Activated naive CD4-positive, alpha-beta T cell treated with anti-CD3 and anti-CD28 coated beads, Interleukin-2, amount 50 U/mL, for 72 hours (primary cell): ENCODE results near the gene OR14I1. TPM values are rescaled to one million over a fixed set of nuclear protein-coding genes. Genes with fewer than 3 reads are reported as not detected.
"Not testable (repeated sequence)": the region's sequence is repeated elsewhere in the genome, so short reads cannot be mapped to it uniquely, and the experiment has no call there.

ENCODE experiments used
- ATAC-seq, 2 donors: fragments of 150-1000 bp; cut with Tn5 transposase; 2 replicates each; pipeline ENCODE4 v1.10.0; 2021; ENCODE audit warnings: mild to moderate bottlenecking in 2 of 2, moderate library complexity in 2 of 2
- DNase-seq, 2 donors: peaks; one replicate each; pipeline ENCODE4 v3.0.0; 2021 to 2022; ENCODE audit warnings: low spot score in 2 of 2
- H3K27ac Mint-ChIP-seq, 2 donors: one replicate each; pipeline ENCODE4 v1.8.0; 2022; ENCODE audit warnings: mild to moderate bottlenecking in 2 of 2, mixed read lengths in 2 of 2
- H3K36me3 Mint-ChIP-seq, 2 donors: one replicate each; pipeline ENCODE4 v1.8.0; 2022; ENCODE audit warnings: mixed read lengths in 2 of 2
- H3K9me3 Mint-ChIP-seq, 2 donors: one replicate each; pipeline ENCODE4 v1.8.0; 2022; ENCODE audit warnings: mixed read lengths in 2 of 2
- total RNA-seq, 2 donors: library from RNA; stranded (reverse); gene quantifications; one replicate each; pipeline ENCODE4 v1.2.3, GENCODE V29; 2022

The OR14I1 gene
- total RNA-seq, 2 donors from 2014 or later: not detected

DNA sequence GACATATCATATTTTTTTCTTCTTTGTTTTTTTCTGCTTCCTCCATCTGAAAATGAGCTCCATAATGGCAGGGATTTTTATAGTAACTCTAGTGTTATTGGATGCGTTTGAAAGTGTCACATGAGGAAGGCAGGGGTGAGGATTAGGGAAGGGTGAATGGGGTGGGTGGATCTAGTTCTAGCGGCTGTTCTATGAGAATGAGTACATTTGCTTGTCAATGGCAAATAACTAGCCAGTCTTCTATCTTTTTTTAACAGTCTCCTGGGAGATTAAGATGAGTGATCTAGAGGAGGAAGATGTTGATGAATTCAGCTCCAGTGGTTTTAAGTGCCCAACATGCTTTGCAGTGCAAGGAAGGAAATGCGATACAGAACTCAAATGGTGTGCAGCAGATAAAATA is 5.8 kb downstream of the OR14I1 start:
- Mint-ChIP-seq H3K9me3 (peaks cover 5 to 6% of the 10 kb centered on the region in 2 donors), H3K36me3 (peaks cover 5 to 6% of the 10 kb centered on the region in 2 donors), H3K27ac (no peak overlapping the region)

DNA sequence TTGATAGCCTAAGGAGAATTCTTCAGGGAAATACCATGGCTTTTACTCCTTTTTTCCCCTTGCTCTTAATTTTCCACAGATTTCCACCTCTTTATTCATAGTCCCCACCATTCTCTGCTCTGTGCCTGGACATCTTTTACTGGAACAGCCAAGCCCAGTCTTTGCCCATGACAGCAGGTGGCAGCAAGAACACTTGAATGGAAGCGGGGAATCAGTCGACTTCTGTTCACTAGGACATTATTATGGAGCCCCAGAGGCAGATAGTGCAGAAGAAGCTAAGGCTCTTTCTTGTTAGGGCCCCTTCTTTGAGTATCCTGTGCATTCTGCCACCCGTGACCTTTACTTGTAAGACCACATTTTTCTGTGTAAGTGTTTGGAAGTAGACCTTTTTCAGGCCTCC is 6.3 kb downstream of the OR14I1 start:
- H3K36me3 Mint-ChIP-seq: peaks cover 5 to 6% of the 10 kb centered on the region in 2 donors
- no peak overlapping the region for H3K27ac Mint-ChIP-seq
- ATAC-seq (no peak), DNase-seq (no peak)
- peaks cover 5 to 6% of the 10 kb centered on the region in 2 donors for H3K9me3 Mint-ChIP-seq

More for the DNA sequence above, 5.8 kb downstream of the OR14I1 start:
- ATAC-seq (no peak), DNase-seq (no peak)

DNA sequence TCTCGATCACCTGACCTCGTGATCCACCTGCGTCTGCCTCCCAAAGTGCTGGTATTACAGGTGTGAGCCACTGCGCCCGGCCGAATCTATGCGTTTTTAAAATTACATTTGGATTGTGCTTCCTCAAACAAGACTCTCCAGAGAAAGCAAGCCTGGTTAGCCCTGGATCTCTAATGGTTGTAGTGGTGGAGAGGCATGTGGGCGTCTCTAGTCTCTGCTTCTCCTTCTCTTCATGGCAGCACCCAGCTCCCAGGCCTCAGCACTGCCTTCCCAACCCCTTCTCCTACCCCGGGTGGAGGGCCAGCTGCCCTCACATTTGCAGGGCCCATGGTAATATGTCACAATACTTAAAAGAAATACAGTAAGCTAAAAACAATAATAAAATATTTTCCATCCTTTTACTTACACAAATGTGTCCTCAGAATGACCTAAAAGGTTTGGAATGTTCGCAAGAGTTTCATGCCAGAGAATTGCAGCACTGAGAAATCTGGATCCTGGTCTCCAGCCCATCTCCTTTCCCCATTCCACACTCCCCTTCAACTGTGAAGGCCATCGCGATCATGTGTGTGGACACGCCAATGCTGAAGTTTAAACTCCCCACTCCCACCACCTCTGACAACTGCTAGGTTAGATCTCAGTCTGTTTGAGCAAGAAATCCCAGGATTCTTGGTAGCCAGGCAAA is 7.0 kb downstream of the OR14I1 start:
- Mint-ChIP-seq H3K36me3 (peaks cover 5 to 6% of the 10 kb centered on the region in 2 donors), H3K27ac (no peak overlapping the region), H3K9me3 (peaks cover 5 to 6% of the 10 kb centered on the region in 2 donors)
- DNase-seq (no peak), ATAC-seq (no peak)

DNA sequence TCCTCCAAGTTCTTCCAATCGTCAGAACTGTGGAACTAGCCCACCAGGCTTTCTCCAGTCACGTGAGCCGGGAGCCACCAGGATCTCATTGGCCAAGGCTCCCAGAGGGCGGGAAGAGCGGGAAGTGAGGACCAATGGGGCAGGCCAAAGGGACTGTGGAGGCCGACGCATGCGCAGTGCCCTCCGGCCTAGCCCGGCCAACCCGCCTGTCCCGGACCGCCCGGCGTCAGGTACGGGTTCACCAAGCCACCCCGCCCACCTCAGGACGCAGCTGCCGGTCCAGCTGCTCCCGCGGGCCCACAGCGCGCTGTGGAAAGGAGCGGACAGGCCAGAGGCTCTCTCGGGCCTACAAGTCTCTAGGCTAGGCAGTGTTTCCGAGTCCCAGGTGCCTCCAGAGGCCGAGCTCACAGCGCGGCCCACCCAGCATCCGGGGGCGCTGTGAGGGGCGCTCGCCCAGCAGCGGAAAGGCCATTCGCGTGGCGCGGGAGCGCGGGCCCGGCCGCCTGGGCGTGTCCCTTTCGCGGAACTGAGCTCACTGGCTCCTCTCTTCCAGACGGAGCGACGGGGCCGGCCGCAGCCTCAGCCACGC is 10.9 kb downstream of the OR14I1 start:
- DNase-seq: no peak
- peaks cover 6 to 11% of the 10 kb centered on the region in 2 donors for H3K36me3 Mint-ChIP-seq
- H3K27ac Mint-ChIP-seq: no peak overlapping the region
- H3K9me3 Mint-ChIP-seq: peaks cover 10 to 12% of the 10 kb centered on the region in 2 donors
- no peak for ATAC-seq

DNA sequence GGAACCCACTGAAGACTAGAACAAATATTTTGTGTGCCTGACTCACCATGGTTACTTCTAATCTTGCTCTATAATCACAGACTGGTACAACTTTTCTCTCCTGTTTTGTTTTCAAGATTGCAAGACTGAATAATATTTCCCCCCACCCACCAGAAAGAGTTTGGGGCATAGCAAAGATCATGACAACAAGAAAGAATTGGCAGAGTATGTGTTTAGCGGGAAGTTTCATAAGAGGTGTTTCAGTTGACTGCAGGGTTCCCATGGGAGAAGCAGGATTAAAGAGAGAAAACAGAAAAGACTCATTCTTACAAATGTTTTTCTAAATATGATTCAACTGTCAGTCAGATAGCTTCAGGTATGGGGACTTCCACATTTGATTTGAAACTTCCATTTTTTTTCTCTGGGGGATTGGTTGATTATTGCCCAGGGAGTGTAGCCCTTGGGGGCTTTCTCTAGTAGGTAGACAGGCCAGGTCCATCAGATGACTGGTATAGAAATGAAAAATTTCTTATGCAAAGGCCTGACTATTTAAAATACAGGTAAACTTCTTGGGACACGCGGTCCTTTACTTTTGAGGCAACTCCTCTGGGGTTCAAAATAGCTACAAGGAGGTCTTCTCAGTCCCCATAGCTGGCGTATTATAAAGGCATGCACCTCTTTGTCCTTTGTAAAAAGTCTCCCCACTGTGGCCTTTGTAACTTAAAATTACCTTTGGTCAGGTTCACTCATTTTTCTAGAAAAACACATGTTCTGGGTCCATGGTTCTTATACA is 13.9 kb downstream of the OR14I1 start:
- ATAC-seq (peak in 1 of 2 donors; percentile 22), DNase-seq (no peak)
- H3K9me3 Mint-ChIP-seq: peaks cover 10 to 12% of the 10 kb centered on the region in 2 donors
- no peak overlapping the region for H3K27ac Mint-ChIP-seq
- H3K36me3 Mint-ChIP-seq: peaks cover 6 to 11% of the 10 kb centered on the region in 2 donors

DNA sequence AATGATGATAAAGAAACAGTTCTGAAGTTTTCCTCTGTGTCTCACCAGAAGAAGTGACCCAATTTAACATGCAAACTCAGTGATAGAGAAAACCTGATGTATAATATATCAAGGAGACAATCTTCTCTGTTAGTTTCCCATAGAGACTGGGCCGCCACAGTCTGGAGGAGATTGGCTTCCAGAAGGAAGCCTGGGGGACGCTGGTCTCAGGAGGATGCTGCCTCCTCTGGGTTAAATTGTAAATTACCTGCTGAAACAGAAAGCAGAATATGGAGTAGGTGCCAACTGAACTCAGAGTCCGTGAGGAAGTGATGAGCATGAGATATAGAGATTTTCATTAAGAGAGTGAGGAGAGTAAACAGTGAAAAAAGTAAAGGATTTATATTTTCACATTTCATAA is 15.8 kb downstream of the OR14I1 start:
- Mint-ChIP-seq H3K27ac (no peak overlapping the region), H3K9me3 (peaks cover 6 to 7% of the 10 kb centered on the region in 2 donors), H3K36me3 (peaks cover 0 to 6% of the 10 kb centered on the region in 2 donors)
- DNase-seq (no peak), ATAC-seq (peak; percentile 78 to 80)

DNA sequence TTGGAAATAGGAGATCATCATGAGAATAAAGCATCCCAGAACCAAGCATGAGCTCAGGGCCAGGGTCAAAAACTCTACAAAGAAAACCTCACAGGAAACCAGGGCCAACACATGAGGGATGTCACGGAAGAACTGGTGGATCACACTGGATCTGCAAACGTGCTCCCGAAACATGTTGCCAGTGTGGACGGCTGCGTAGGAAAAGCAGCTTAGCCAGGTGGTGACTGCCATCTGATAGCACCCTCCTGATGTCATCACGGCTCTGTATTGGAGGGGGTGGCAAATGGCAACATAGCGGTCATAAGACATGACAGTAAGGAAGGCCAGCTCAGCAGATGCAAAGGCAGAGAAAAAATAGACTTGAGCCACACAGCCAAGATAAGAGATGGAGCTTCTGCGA is 20.9 kb downstream of the OR14I1 start:
- no peak for DNase-seq
- H3K36me3 Mint-ChIP-seq: no peaks in the 10 kb centered on the region
- peak overlapping the region in 1 of 2 donors; percentile 38 for H3K27ac Mint-ChIP-seq
- H3K9me3 Mint-ChIP-seq: no peaks in the 10 kb centered on the region
- ATAC-seq: no peak

DNA sequence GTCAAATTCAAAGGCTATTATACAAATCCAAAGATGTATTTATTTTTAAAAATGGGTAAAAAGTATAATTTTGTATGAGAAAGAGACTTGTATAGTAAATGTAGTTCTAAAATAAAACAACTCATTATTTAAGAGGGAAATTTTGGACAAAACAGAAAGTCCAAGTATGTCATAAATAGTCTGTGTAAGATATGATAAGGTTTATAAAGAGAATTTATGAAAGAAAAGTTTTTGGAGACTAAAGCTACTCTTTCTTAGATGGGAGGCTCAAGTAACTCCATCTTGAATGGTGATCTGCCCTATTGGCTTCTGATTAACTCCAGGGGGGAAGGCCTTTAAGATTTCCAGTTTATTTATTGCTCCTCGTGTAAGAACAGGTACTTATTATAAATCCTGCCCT is 32.6 kb downstream of the OR14I1 start:
- Mint-ChIP-seq H3K9me3 (peaks cover 0 to 3% of the 10 kb centered on the region in 2 donors), H3K36me3 (peaks cover 0 to 4% of the 10 kb centered on the region in 2 donors), H3K27ac (no peak overlapping the region)
- ATAC-seq: no peak
- DNase-seq: no peak

DNA sequence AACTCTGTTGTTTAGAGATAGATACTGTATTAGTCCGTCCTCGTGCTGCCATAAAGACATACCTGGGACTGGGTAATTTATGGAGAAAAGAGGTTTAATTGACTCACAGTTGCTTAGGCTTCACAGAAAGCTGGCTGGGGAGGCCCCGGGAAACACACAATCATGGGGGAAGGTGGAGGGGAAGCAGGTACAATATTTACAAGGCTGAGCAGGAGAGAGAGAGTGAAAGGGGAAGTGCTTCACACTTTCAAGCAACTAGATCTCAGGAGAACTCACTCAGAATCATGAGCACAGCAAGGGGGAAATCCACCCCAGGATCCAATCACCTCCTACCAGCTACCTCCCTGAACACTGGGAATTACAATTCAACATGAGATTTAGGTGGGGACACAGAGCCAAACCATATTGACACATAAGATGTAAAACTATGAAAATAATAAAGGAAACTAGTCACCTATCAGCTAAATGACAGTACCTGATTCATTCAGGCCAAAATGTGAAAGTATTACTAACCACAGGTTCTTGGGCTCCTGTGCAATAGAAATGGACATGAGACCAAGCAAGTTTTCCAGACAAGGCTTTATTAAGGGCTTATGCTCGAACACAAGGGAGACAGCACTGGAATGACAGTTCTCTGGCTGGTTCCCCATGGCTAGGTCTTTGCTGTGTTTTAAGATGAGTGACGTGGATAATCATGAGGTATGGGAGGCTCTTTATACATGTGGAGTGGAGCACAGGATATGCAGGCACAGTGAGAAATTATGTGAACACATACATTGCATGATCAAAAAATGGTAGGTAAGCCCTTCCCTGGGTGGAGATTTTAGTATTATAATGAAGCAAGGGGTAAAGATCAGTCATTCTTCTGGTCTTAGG is 38.9 kb downstream of the OR14I1 start:
- not testable (repeated sequence) for DNase-seq, H3K36me3 Mint-ChIP-seq, H3K9me3 Mint-ChIP-seq
- peak overlapping the region in 1 of 2 donors; percentile 50 for H3K27ac Mint-ChIP-seq
- ATAC-seq: peak in 1 of 2 donors; percentile 77

DNA sequence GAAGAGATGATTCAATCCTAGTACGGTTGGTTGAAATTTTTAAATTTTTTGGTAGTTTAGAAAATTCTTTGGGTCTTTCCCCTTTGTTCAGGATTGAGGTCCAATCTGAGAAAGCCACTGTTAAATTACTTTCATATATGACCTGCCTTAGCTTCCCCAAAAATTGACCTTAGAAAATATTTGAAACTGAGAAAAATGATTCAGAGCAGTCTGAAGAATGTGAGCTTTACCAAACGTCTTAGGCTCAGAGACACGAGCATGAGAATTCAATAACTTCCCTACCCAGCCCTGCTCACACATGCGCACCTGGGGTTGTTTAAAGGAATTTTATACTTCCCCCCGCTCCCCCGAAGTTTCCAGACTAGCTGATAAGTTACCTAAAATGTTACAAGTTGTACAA is 45.8 kb downstream of the OR14I1 start:
- not testable (repeated sequence) for H3K27ac Mint-ChIP-seq, ATAC-seq, H3K9me3 Mint-ChIP-seq, H3K36me3 Mint-ChIP-seq, DNase-seq

DNA sequence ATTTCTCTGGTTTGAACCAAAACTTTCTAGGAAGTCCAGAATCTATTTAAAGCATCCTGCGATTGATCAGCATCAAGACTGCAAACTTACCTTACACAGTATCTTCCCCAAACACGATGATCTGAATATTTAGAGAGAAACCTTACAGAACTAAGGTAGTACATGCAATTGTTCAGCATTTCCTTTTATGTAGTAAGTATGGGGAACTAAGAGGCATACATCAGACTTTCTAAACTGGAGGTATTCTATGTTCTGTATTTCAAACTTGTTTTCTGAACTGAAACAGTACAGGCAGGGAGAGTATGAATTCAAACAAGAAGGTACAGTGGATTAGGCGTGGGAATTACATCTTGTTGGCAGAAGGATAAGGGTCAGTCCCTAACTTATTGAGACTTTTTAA is 47.2 kb downstream of the OR14I1 start, which contains the start of gene OR2T27:
TSS of gene OR2T27 (minus strand) at position 175 of the 400 bp plus-strand sequence. CDS start 4,644 bp downstream, outside the sequence.
- ATAC-seq, DNase-seq, H3K36me3 Mint-ChIP-seq, H3K9me3 Mint-ChIP-seq, H3K27ac Mint-ChIP-seq: not testable (repeated sequence)

Other genes with a start within 250 kb of the OR14I1 start
- not detected for gene OR2T3, start 229.4 kb downstream of the OR14I1 start, total RNA-seq
- gene OR2T5, start 214.2 kb downstream of the OR14I1 start, total RNA-seq: not detected
- not detected for gene OR2G6, start 194.7 kb downstream of the OR14I1 start, total RNA-seq
- gene OR2T29, start 140.0 kb downstream of the OR14I1 start, total RNA-seq: not detected
- not detected for gene OR2T34, start 128.0 kb downstream of the OR14I1 start, total RNA-seq
- not detected for gene OR2T10, start 105.1 kb downstream of the OR14I1 start, total RNA-seq
- gene OR2T11, start 67.7 kb downstream of the OR14I1 start, total RNA-seq: not detected
- not detected for gene OR2T35, start 57.5 kb downstream of the OR14I1 start, total RNA-seq
- gene OR2T27, start 47.2 kb downstream of the OR14I1 start, total RNA-seq: not detected
- not detected for gene LYPD8, start 53.0 kb upstream of the OR14I1 start, total RNA-seq
- 10 to 100 TPM; 19.3 to 33.9 TPM for gene SH3BP5L, start 123.1 kb upstream of the OR14I1 start, total RNA-seq
- gene ZNF672, start 135.5 kb upstream of the OR14I1 start, total RNA-seq: 10 to 100 TPM; 46.4 to 54.9 TPM
- gene ZNF692, start 156.3 kb upstream of the OR14I1 start, total RNA-seq: 100 to 1,000 TPM in 1 of 2 donors, 10 to 100 TPM in 1; 93.0 to 152 TPM
- 1 to 10 TPM; 2.5 to 5.9 TPM for gene PGBD2, start 203.5 kb upstream of the OR14I1 start, total RNA-seq